Right atrium auricular region (tissue), 2 donors: ENCODE data around the gene ADAM30. TPM values are rescaled to one million over a fixed set of nuclear protein-coding genes. Genes with fewer than 3 reads are reported as not detected.
"Not testable (repeated sequence)": the region's sequence is repeated elsewhere in the genome, so short reads cannot be mapped to it uniquely, and the experiment has no call there.

ENCODE experiments used
- DNase-seq: peaks from one replicate; pipeline ENCODE4 v3.0.0-alpha.2; 2019; ENCODE audit warnings: low spot score
- H3K27ac ChIP-seq, 2 donors: fragments of 200-600 bp; sonication (generic); 1 replicate in 1 of 2; 2 replicates in 1 of 2; pipeline ENCODE4 v1.5.1; 2016 to 2019
- H3K27me3 ChIP-seq, 2 donors: fragments of 200-600 bp; sonication (generic); one replicate each; pipeline versions ENCODE4 v1.5.1 to v1.6.0; 2017 to 2019
- H3K36me3 ChIP-seq: fragments of 200-600 bp; sonication (generic); one replicate; pipeline ENCODE4 v1.5.1; 2016
- H3K4me1 ChIP-seq, 2 donors: fragments of 200-600 bp; sonication (generic); one replicate each; pipeline versions ENCODE4 v1.5.1 to v1.6.0; 2017 to 2019
- H3K4me3 ChIP-seq, 2 donors: fragments of 200-600 bp; sonication (generic); 1 replicate in 1 of 2; 2 replicates in 1 of 2; pipeline ENCODE4 v1.5.1; 2017 to 2019; ENCODE audit warnings: mild to moderate bottlenecking in 1 of 2, moderate library complexity in 1 of 2
- H3K9me3 ChIP-seq, 2 donors: fragments of 200-600 bp; sonication (generic); one replicate each; pipeline ENCODE4 v1.5.1; 2019
- total RNA-seq, 2 donors: library from RNA; depleted of rRNA; stranded (reverse); fragments of >200 nt; gene quantifications; one replicate each; pipeline ENCODE4 v1.1.0, GENCODE V29; 2016
- TF ChIP-seq, protein P1 (sequence below), 2 donors: fragments of 200-600 bp; sonication (generic); IDR thresholded peaks; one replicate each; pipeline ENCODE4 v1.5.1; 2019; ENCODE audit warnings: antibody characterized with exemption in 2 of 2

The ADAM30 gene
- total RNA-seq, 2 donors from 2014 or later, result not detected

DNA sequence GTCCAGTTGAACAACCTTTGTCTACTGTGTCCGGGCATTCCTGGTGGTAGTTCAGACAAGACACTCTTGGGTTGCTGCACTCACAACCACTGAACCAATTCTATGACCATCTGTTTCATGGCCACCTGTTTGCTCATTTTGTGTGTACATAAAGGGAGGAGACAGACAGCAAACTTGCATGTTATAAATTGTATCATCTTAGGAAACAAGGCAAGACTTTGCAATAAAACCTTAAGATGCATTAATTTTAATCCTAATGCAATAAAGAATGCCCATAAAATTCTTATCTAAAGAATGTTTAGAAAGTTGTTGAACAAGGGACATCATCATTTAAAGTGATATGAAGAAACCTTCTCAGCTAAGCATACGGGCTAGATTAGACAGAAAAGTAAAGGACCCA lies 34.8 kb downstream of the ADAM30 start:
- no peaks in the 10 kb centered on the region for H3K36me3 ChIP-seq
- H3K4me3 ChIP-seq, result no peak overlapping the region
- H3K4me1 ChIP-seq, result no peaks in the 10 kb centered on the region
- H3K27ac ChIP-seq, result no peak overlapping the region
- no peaks in the 10 kb centered on the region for H3K27me3 ChIP-seq
- no peaks in the 10 kb centered on the region for H3K9me3 ChIP-seq
- no peak for DNase-seq
- TF ChIP-seq, protein P1, sequence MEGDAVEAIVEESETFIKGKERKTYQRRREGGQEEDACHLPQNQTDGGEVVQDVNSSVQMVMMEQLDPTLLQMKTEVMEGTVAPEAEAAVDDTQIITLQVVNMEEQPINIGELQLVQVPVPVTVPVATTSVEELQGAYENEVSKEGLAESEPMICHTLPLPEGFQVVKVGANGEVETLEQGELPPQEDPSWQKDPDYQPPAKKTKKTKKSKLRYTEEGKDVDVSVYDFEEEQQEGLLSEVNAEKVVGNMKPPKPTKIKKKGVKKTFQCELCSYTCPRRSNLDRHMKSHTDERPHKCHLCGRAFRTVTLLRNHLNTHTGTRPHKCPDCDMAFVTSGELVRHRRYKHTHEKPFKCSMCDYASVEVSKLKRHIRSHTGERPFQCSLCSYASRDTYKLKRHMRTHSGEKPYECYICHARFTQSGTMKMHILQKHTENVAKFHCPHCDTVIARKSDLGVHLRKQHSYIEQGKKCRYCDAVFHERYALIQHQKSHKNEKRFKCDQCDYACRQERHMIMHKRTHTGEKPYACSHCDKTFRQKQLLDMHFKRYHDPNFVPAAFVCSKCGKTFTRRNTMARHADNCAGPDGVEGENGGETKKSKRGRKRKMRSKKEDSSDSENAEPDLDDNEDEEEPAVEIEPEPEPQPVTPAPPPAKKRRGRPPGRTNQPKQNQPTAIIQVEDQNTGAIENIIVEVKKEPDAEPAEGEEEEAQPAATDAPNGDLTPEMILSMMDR (IDR thresholded peaks at IDR 0.05), result no peak

DNA sequence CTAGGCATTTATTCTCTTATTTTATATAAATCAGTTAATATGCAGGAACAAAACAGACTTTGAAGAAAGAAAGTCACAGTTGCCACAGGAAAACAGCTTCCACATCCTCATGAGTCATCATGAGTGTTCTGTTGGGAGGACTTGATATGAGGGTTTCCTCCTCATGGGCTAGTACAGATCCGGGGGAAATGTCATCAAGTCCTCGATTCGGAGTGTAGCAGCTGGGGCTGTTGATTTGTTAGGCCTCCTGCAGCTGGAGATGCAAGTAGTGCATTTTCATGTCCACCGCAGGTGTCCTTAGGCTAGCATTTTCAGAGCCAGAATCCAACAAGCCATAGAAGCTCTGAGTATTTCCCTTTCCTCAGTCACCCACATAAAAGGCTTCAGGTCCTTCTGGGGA lies 36.7 kb downstream of the ADAM30 start:
- TF ChIP-seq, protein P1 (IDR thresholded peaks at IDR 0.05), result no peak
- Histone ChIP-seq H3K36me3 (no peaks in the 10 kb centered on the region), H3K9me3 (no peaks in the 10 kb centered on the region), H3K4me1 (no peaks in the 10 kb centered on the region), H3K27me3 (no peaks in the 10 kb centered on the region), H3K4me3 (no peak overlapping the region), H3K27ac (no peak overlapping the region)
- no peak for DNase-seq

DNA sequence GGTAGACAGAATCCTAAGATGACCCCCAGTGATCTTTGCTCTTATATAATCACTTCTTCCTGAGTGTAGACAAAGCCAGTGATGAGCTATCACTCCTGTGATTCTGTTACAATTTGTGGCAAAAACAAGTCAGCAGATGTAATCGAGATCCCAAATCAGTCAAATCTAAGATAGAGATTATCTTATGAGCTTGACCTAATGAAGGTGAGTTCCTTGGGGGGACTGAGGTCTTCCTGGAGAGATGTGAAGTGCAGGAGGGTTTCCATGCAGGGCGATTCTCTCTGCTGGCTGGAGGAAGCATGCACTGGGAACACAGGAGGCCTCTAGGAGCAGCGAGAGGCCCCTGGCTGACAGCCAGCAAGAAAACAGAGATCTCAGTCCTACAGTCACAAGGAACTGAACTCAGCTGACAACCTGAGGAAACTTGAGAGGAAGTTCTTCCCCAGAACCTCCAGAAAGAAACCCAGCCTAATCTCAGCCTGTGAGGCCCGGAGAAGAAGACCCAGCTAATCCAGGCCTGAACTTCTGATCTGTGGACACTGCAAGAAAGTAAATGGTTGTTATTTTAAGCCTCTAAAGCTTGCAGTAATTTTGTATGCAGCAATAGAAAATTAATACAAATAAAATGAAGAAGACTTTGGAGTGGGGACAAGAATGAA lies 37.6 kb downstream of the ADAM30 start:
- H3K4me3 ChIP-seq, DNase-seq, H3K27ac ChIP-seq, H3K36me3 ChIP-seq, H3K9me3 ChIP-seq, H3K27me3 ChIP-seq, H3K4me1 ChIP-seq: not testable (repeated sequence)

DNA sequence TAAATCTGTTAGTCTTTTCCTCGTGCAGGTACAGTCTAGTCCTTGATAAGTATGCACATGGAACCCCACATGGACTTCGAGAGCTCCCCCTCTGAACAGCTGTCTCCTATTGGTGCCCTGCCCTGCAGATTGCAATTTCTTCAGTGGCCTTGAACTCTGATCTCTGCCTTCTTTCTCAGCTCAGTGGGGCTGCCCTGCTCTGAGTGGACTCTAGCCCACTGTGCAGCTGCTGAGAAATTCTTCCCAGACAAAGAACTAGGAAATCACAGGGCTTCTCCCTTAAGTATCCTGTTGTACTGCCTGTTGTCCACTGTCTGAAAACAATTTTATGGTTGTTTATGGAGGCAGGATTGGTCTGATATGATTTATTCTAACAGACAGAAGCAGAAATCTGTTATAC lies 38.2 kb downstream of the ADAM30 start:
- no peak for DNase-seq
- no peaks in the 10 kb centered on the region for H3K36me3 ChIP-seq
- no peaks in the 10 kb centered on the region for H3K4me1 ChIP-seq
- H3K27ac ChIP-seq, result no peak overlapping the region
- TF ChIP-seq, protein P1 (IDR thresholded peaks at IDR 0.05), result no peak
- H3K27me3 ChIP-seq, result no peaks in the 10 kb centered on the region
- no peak overlapping the region for H3K4me3 ChIP-seq
- H3K9me3 ChIP-seq, result no peaks in the 10 kb centered on the region

DNA sequence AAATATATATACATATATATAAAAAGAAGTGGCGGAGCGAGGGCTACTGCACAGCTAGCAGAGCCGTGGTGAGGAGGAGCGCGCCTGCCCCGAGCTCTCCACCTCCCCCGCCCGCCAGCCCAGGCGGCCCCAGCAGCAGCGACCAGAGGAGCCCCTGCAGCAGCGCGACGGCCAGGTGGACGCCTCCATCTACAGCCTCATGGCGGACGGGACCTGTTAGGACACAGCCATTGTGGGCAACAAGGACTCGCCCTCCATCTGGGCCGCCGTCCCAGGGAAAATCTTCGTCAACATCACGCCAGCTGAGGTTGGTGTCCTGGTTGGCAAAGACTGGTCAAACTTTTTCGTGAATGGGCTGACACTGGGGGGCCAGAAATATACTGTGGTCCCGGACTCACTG lies 43.2 kb downstream of the ADAM30 start:
- TF ChIP-seq, protein P1 (IDR thresholded peaks at IDR 0.05), result no peak
- DNase-seq, result no peak
- no peak overlapping the region for H3K4me3 ChIP-seq
- no peak overlapping the region for H3K27ac ChIP-seq
- no peaks in the 10 kb centered on the region for H3K9me3 ChIP-seq
- H3K27me3 ChIP-seq, result no peaks in the 10 kb centered on the region
- no peaks in the 10 kb centered on the region for H3K4me1 ChIP-seq
- H3K36me3 ChIP-seq, result no peaks in the 10 kb centered on the region

DNA sequence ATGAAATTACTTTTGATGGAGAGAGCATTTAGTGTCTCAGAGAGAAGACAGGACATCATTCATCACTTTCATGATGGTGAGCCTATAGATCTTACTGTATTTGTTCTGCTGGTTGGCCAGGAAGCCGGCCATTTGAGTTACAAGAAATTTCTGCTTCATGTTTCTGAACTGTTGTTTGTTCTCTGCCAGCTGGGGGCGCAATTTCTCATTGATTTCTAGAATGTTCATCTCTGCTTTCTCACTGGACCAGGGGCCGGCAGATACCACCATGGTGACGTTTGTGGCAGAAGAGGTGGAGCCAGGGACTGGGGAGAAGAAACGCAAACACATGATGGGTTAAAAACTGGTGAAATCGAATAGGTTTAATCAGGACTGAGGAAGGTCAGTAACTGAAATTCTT lies 52.1 kb downstream of the ADAM30 start:
- not testable (repeated sequence) for H3K27ac ChIP-seq, H3K4me3 ChIP-seq, H3K27me3 ChIP-seq, H3K9me3 ChIP-seq, DNase-seq, H3K36me3 ChIP-seq, H3K4me1 ChIP-seq

Other genes with a start within 250 kb of the ADAM30 start
- 10 to 100 TPM in 1 of 2 donors, 1 to 10 TPM in 1; 9.5 to 14.8 TPM for gene ZNF697, start 248.2 kb downstream of the ADAM30 start, total RNA-seq
- gene PHGDH, start 184.6 kb downstream of the ADAM30 start, total RNA-seq, result 10 to 100 TPM; 23.5 to 29.4 TPM
- 10 to 100 TPM; 12.4 to 43.8 TPM for gene HMGCS2, start 127.6 kb downstream of the ADAM30 start, total RNA-seq
- not detected for gene REG4, start 85.1 kb downstream of the ADAM30 start, total RNA-seq
- gene NOTCH2, start 173.1 kb upstream of the ADAM30 start, total RNA-seq, result 10 to 100 TPM; 26.7 to 45.9 TPM